ENCODE measurements around the gene ZNF598. TPM values are rescaled to one million over a fixed set of nuclear protein-coding genes. Genes with fewer than 3 reads are reported as not detected.
A peak's percentile ranks its signal among the peaks of the same experiment; 100 is the strongest.
"Not testable (repeated sequence)": the region's sequence is repeated elsewhere in the genome, so short reads cannot be mapped to it uniquely, and the experiment has no call there.

Gene ZNF598
- total and polyA plus RNA-seq, 4 experiments from 2014 or later, result 3.1 to 49.8 (median 29.3) TPM

GRCh38 chr16:1960665-1961630 is 48.7 kb downstream of the ZNF598 start:
- Histone ChIP-seq H3K4me3 (ENCODE audit: low read length in 2 of 2) (peak overlapping the region; percentile 2 to 89), H3K36me3 (ENCODE audit: insufficient read depth, low read length) (peaks cover 18% of the 10 kb centered on the region), H3K4me1 (ENCODE audit: insufficient read depth, low read length) (peaks cover 57% of the 10 kb centered on the region), H3K27ac (ENCODE audit: low read depth, low read length) (peak overlapping the region; percentile 78), H3K9me3 (ENCODE audit: control insufficient read depth in 1 of 2, low read length in 2 of 2) (no peaks in the 10 kb centered on the region), H3K27me3 (ENCODE audit: insufficient read depth, low read length) (no peaks in the 10 kb centered on the region)
- intact Hi-C loops (cut with micrococcal nuclease), result no loop called here
- peaks cover 0 to 5% (median 0%) of the 10 kb centered on the region in 8 donors for H3K9me3 Mint-ChIP-seq
- peak overlapping the region; percentile 86 to 99 (median 95) for H3K27ac Mint-ChIP-seq
- peaks cover 30 to 66% (median 47%) of the 10 kb centered on the region in 4 donors for H3K4me1 Mint-ChIP-seq
- POLR2A ChIA-PET (ENCODE audit: partially characterized antibody), result interaction anchor here (0.6 to 9.4 kb wide), 19 partner anchors 10 to 625 kb away, joined by 3 to 99 read pairs (median 3); partner anchors contain the start of genes AMDHD2, GFER, MSRB1 and NOXO1
- no peaks in the 10 kb centered on the region for H3K27me3 Mint-ChIP-seq
- CTCF ChIA-PET (ENCODE audit: partially characterized antibody), result interaction anchor here (1.1 to 3.3 kb wide), 4 partner anchors 10 to 179 kb away, joined by 4 to 18 read pairs (median 8); partner anchors contain the start of gene TBL3
- H3K4me3 Mint-ChIP-seq, result peak overlapping the region; percentile 88 to 94 (median 92)
- DNase-seq, result peak in 4 of 5 donors; percentile 35 to 63 (median 40)
- H3K36me3 Mint-ChIP-seq, result peaks cover 21 to 49% of the 10 kb centered on the region in 2 donors

- H3K4me3 ChIP-seq (ENCODE audit: low read length in 2 of 2), result peak within 1 kb of the TSS; percentile 69 to 89
- peaks cover 47% of the 10 kb centered on the region for H3K4me1 ChIP-seq (ENCODE audit: insufficient read depth, low read length)
- Mint-ChIP-seq H3K9me3 (peaks cover 0 to 4% (median 0%) of the 10 kb centered on the region in 8 donors), H3K4me1 (peaks cover 26 to 53% (median 40%) of the 10 kb centered on the region in 4 donors), H3K27ac (peak within 1 kb of the TSS; percentile 86 to 99 (median 95)), H3K4me3 (peak within 1 kb of the TSS; percentile 88 to 94 (median 92)), H3K36me3 (peaks cover 21 to 38% of the 10 kb centered on the region in 2 donors), H3K27me3 (no peaks in the 10 kb centered on the region)
- intact Hi-C loops (cut with micrococcal nuclease), result loop anchor here (1.0 to 2.0 kb wide), 6 partner anchors 12 to 194 kb away; partner anchors contain the start of genes GFER and MSRB1
- CTCF ChIA-PET (ENCODE audit: partially characterized antibody), result interaction anchor here (2.6 to 3.3 kb wide), 2 partner anchors 12 to 181 kb away, joined by 10 to 18 read pairs; partner anchors contain the start of gene TBL3
- H3K27ac ChIP-seq (ENCODE audit: low read depth, low read length), result peak within 1 kb of the TSS; percentile 78
- peaks cover 18% of the 10 kb centered on the region for H3K36me3 ChIP-seq (ENCODE audit: insufficient read depth, low read length)
- no peaks in the 10 kb centered on the region for H3K27me3 ChIP-seq (ENCODE audit: insufficient read depth, low read length)
- POLR2A ChIA-PET (ENCODE audit: partially characterized antibody), result interaction anchor here (1.0 to 9.4 kb wide), 8 partner anchors 11 to 555 kb away, joined by 3 to 99 read pairs (median 14); partner anchors contain the start of genes GFER, MSRB1, NOXO1 and SYNGR3
- H3K9me3 ChIP-seq (ENCODE audit: control insufficient read depth in 1 of 2, low read length in 2 of 2), result no peaks in the 10 kb centered on the region
- peak; percentile 84 to 90 (median 87) for DNase-seq
These were observed 50.2 kb downstream of the ZNF598 start, which contains the start of gene NDUFB10 for GRCh38 chr16:1959269-1960039. NDUFB10 (plus strand) TSS chr16:1959538; CDS start chr16:1959625, 87 bp downstream.

DNA sequence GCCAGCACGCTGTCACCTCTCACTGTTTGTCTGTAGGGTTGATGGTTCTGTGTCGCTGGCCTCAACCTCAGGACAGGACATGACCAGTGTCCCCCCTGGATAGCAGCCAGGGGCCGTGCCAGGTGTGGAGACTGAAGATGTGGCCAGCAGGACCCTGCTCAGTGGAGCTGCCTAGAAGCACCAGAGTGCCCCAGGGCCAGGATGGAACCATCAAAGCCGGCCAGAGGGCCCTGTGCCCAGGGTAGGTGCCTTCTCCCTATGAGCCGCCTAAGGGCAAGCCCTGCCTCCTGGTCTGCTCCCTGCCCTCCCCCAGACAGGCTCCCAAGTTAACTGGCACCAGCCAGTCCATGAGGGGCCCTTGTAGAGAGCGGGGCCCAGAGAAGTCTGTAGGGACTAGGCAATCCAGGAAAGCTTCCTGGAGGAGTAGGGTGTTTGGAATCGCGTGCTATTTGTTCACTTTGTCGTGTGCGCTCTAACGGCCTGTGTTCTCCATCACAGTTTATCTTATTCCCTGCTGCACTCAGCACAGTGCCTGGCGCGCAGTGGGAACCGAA is 50.8 kb downstream of the ZNF598 start:
- Histone ChIP-seq H3K27ac (ENCODE audit: low read depth, low read length) (peak overlapping the region; percentile 78), H3K9me3 (ENCODE audit: control insufficient read depth in 1 of 2, low read length in 2 of 2) (no peaks in the 10 kb centered on the region), H3K36me3 (ENCODE audit: insufficient read depth, low read length) (peaks cover 17% of the 10 kb centered on the region), H3K4me3 (ENCODE audit: low read length in 2 of 2) (peak overlapping the region; percentile 69 to 89), H3K27me3 (ENCODE audit: insufficient read depth, low read length) (no peaks in the 10 kb centered on the region), H3K4me1 (ENCODE audit: insufficient read depth, low read length) (peaks cover 44% of the 10 kb centered on the region)
- ChIA-PET POLR2A (ENCODE audit: partially characterized antibody) (interaction anchor here (1.7 to 8.8 kb wide), 4 partner anchors 12 to 32 kb away, joined by 9 to 99 read pairs (median 52); partner anchors contain the start of genes GFER, MSRB1, NOXO1 and SYNGR3), CTCF (ENCODE audit: partially characterized antibody) (interaction anchor here (2.6 to 3.3 kb wide), 2 partner anchors 12 to 182 kb away, joined by 10 to 18 read pairs; partner anchors contain the start of gene TBL3)
- H3K36me3 Mint-ChIP-seq, result peaks cover 17 to 33% of the 10 kb centered on the region in 2 donors
- H3K27me3 Mint-ChIP-seq, result no peaks in the 10 kb centered on the region
- H3K4me3 Mint-ChIP-seq, result peak overlapping the region; percentile 69 to 94 (median 92)
- intact Hi-C loops (cut with micrococcal nuclease), result loop anchor here (1.0 to 2.0 kb wide), 6 partner anchors 13 to 195 kb away; partner anchors contain the start of genes GFER and MSRB1
- H3K27ac Mint-ChIP-seq, result peak overlapping the region in 4 of 7 donors; percentile 59 to 99 (median 78)
- H3K4me1 Mint-ChIP-seq, result peaks cover 23 to 48% (median 36%) of the 10 kb centered on the region in 4 donors
- peaks cover 0 to 3% (median 0%) of the 10 kb centered on the region in 8 donors for H3K9me3 Mint-ChIP-seq
- peak in 1 of 5 donors; percentile 8 for DNase-seq

DNA sequence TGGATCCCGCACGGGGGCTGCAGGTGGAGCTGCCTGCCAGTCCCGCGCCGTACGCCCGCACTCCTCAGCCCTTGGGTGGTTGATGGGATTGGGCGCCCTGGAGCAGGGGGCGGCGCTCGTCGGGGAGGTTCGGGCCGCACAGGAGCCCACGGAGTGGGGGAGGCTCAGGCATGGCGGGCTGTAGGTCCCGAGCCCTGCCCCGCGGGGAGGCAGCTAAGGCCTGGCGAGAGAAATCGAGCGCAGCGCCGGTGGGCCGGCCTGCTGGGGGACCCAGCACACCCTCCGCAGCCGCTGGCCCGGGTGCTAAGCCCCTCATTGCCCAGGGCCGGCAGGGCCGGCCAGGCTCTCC is 51.5 kb downstream of the ZNF598 start:
- H3K4me3 Mint-ChIP-seq; H3K9me3 Mint-ChIP-seq; H3K27me3 Mint-ChIP-seq; H3K27ac ChIP-seq (ENCODE audit: low read depth, low read length); H3K27ac Mint-ChIP-seq; H3K9me3 ChIP-seq (ENCODE audit: control insufficient read depth in 1 of 2, low read length in 2 of 2); H3K4me3 ChIP-seq (ENCODE audit: low read length in 2 of 2); H3K27me3 ChIP-seq (ENCODE audit: insufficient read depth, low read length): not testable (repeated sequence)
- peaks cover 11 to 26% of the 10 kb centered on the region in 2 donors for H3K36me3 Mint-ChIP-seq
- H3K4me1 ChIP-seq (ENCODE audit: insufficient read depth, low read length), result peaks cover 38% of the 10 kb centered on the region
- POLR2A ChIA-PET (ENCODE audit: partially characterized antibody), result interaction anchor here (1.7 to 4.8 kb wide), 2 partner anchors 13 to 15 kb away, joined by 9 to 84 read pairs; partner anchors contain the start of genes MSRB1 and TBL3
- peak in 1 of 5 donors; percentile 27 for DNase-seq
- intact Hi-C loops (cut with micrococcal nuclease), result loop anchor here (2.0 kb wide), 1 partner anchor 183 kb away; no protein-coding TSS in a partner anchor
- peaks cover 19 to 41% (median 30%) of the 10 kb centered on the region in 4 donors for H3K4me1 Mint-ChIP-seq
- CTCF ChIA-PET (ENCODE audit: partially characterized antibody), result interaction anchor here (0.8 to 1.6 kb wide), 3 partner anchors 12 to 46 kb away, joined by 3 to 4 read pairs (median 3); no protein-coding TSS in a partner anchor
- H3K36me3 ChIP-seq (ENCODE audit: insufficient read depth, low read length), result peaks cover 14% of the 10 kb centered on the region

DNA sequence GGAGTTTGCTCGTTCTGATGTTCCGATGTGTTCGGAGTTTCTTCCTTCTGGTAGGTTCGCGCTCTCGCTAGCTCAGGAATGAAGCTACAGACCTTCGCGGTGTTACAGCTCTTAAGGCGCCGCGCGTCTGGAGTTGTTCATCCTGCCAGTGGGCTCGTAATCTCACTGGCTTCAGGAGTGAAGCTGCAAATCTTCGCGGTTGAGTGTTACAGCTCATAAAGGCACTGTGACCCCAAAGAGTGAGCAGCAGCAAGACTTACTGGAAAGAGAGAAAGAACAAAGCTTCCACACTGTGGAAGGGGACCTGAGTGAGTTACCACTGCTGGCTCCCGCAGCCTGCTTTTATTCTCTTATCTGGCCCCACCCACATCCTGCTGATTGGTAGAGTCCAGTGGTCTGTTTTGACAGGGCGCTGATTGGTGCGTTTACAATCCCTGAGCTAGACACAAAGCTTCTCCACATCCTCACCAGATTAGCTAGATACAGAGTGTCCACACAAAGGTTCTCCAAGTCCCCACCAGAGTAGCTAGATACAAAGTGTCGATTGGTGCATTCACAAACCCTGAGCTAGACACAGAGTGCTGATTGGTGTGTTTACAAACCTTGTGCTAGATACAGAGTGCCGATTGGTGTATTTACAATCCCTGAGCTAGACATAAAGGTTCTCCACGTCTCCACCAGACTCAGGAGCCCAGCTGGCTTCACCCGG is 52.0 kb downstream of the ZNF598 start:
- intact Hi-C loops (cut with micrococcal nuclease), result loop anchor here (2.0 kb wide), 1 partner anchor 183 kb away; no protein-coding TSS in a partner anchor
- not testable (repeated sequence) for H3K27ac ChIP-seq (ENCODE audit: low read depth, low read length); H3K27ac Mint-ChIP-seq; H3K36me3 ChIP-seq (ENCODE audit: insufficient read depth, low read length); H3K27me3 ChIP-seq (ENCODE audit: insufficient read depth, low read length); DNase-seq; H3K4me3 Mint-ChIP-seq; H3K9me3 ChIP-seq (ENCODE audit: control insufficient read depth in 1 of 2, low read length in 2 of 2); H3K9me3 Mint-ChIP-seq; H3K4me3 ChIP-seq (ENCODE audit: low read length in 2 of 2); H3K27me3 Mint-ChIP-seq
- peaks cover 15 to 36% (median 27%) of the 10 kb centered on the region in 4 donors for H3K4me1 Mint-ChIP-seq
- ChIA-PET CTCF (ENCODE audit: partially characterized antibody) (interaction anchor here (0.8 to 1.6 kb wide), 3 partner anchors 13 to 46 kb away, joined by 3 to 4 read pairs (median 3); no protein-coding TSS in a partner anchor), POLR2A (ENCODE audit: partially characterized antibody) (interaction anchor here (1.4 to 4.8 kb wide), 3 partner anchors 13 to 15 kb away, joined by 4 to 84 read pairs (median 9); partner anchors contain the start of genes MSRB1 and TBL3)
- peaks cover 8 to 22% of the 10 kb centered on the region in 2 donors for H3K36me3 Mint-ChIP-seq
- peaks cover 32% of the 10 kb centered on the region for H3K4me1 ChIP-seq (ENCODE audit: insufficient read depth, low read length)

Measured in CD4-positive, alpha-beta memory T cell (primary cell).